A549 (cell line): ENCODE measurements around the gene DYRK4. TPM values are rescaled to one million over a fixed set of nuclear protein-coding genes. Genes with fewer than 3 reads are reported as not detected.

Source experiments
- ATAC-seq, 2 experiments: fragments of 200-7000 bp in 1 of 2; fragments of >200 bp in 1 of 2; cut with Nextera tagmentation in 1 of 2; cut with Tn5 transposase in 1 of 2; 3 replicates each; pipeline versions ENCODE4 v1.8.0 to v1.9.1; 2018 to 2020; ENCODE audit warnings: mild to moderate bottlenecking in 1 of 2, moderate library complexity in 1 of 2
- CTCF ChIA-PET: fragments of 300-600 bp; sonication (Branson Sonifier 250); formaldehyde crosslinking; extraction: SDS; loops from one replicate; lab custom pipeline; 2021; ENCODE audit warnings: antibody characterized with exemption, inconsistent platforms; lab: Yijun Ruan, JAX
- POLR2A ChIA-PET: fragments of 350-600 bp; formaldehyde crosslinking; extraction: SDS; loops from one replicate; lab custom pipeline; 2021; ENCODE audit warnings: antibody characterized with exemption, inconsistent platforms; lab: Yijun Ruan, JAX
- DNase-seq, 2 experiments: peaks; one replicate each; pipeline versions ENCODE4 v3.0.0 to v3.0.0-alpha.2; 2011 to 2016; ENCODE audit warnings: low read depth in 1 of 2, low spot score in 1 of 2
- FAIRE-seq: peaks from 2 replicates; lab custom pipeline; 2011; peaks lifted over from hg19 to GRCh38; lab: Jason Lieb, UNC
- H3K27ac ChIP-seq, 2 experiments: fragments of >200 bp; sonication (Bioruptor Twin); formaldehyde crosslinking; 3 replicates each; pipeline ENCODE4 v1.5.1; 2016 to 2017
- H3K4me1 ChIP-seq: fragments of >200 bp; sonication (Bioruptor Twin); formaldehyde crosslinking; 3 replicates; pipeline ENCODE4 v1.6.1; 2016
- H3K4me2 ChIP-seq: fragments of >200 bp; sonication (Bioruptor Twin); formaldehyde crosslinking; 3 replicates; pipeline ENCODE4 v1.6.1; 2016
- H3K4me3 ChIP-seq: fragments of >200 bp; sonication (Bioruptor Twin); formaldehyde crosslinking; 3 replicates; pipeline ENCODE4 v1.5.1; 2016
- H3K9me3 ChIP-seq: fragments of >200 bp; sonication (Bioruptor Twin); formaldehyde crosslinking; 3 replicates; pipeline ENCODE4 v1.6.1; 2016
- BHLHE40 ChIP-seq: IDR thresholded peaks from 2 replicates; pipeline ENCODE4 v1.6.1; 2012; ENCODE audit warnings: low read depth, low read length, inconsistent platforms
- CBX8 ChIP-seq: fragments of 200-600 bp; sonication (generic); IDR thresholded peaks from 2 replicates; pipeline ENCODE4 v1.6.1; 2016
- EHF ChIP-seq: fragments of 250-450 bp; sonication (Bioruptor Pico); IDR thresholded peaks from 2 replicates; pipeline ENCODE4 v1.5.0; 2020; ENCODE audit warnings: mild to moderate bottlenecking
- EP300 ChIP-seq, 2 experiments: fragments of >200 bp; sonication (Bioruptor Twin); formaldehyde crosslinking; IDR thresholded peaks; 2 replicates in 1 of 2; 3 replicates in 1 of 2; pipeline ENCODE4 v1.6.1; 2016 to 2017
- HDAC2 ChIP-seq: fragments of 200-600 bp; sonication (generic); IDR thresholded peaks from 2 replicates; pipeline ENCODE4 v1.6.1; 2016
- HEYL ChIP-seq: fragments of 250-450 bp; sonication (Bioruptor Pico); IDR thresholded peaks from 2 replicates; pipeline ENCODE4 v1.8.0; 2021; ENCODE audit warnings: mild to moderate bottlenecking, moderate library complexity
- HOXB13 ChIP-seq: fragments of 250-450 bp; sonication (Bioruptor Pico); IDR thresholded peaks from 2 replicates; pipeline ENCODE4 v1.5.0; 2020; ENCODE audit warnings: low read depth, mild to moderate bottlenecking, moderate library complexity
- HOXB5 ChIP-seq: fragments of 250-450 bp; sonication (Bioruptor Pico); IDR thresholded peaks from 2 replicates; pipeline ENCODE4 v1.5.0; 2020; ENCODE audit warnings: mild to moderate bottlenecking, moderate library complexity
- JUN ChIP-seq, 2 experiments: fragments of >200 bp; sonication (Bioruptor Twin); formaldehyde crosslinking; IDR thresholded peaks; 2 replicates in 1 of 2; 3 replicates in 1 of 2; pipeline ENCODE4 v1.6.1; 2016 to 2017
- JUNB ChIP-seq: fragments of >200 bp; sonication (Bioruptor Twin); formaldehyde crosslinking; IDR thresholded peaks from 2 replicates; pipeline ENCODE4 v1.6.1; 2016
- KDM5A ChIP-seq: fragments of 200-600 bp; sonication (generic); IDR thresholded peaks from 2 replicates; pipeline ENCODE4 v1.6.1; 2016; ENCODE audit warnings: antibody characterized with exemption, mild to moderate bottlenecking
- MAX ChIP-seq: IDR thresholded peaks from 2 replicates; pipeline ENCODE4 v1.6.1; 2012
- MAZ ChIP-seq: fragments of 150-350 bp; IDR thresholded peaks from 2 replicates; pipeline ENCODE4 v1.6.1; 2014; ENCODE audit warnings: antibody characterized with exemption, low read depth, low read length, borderline replicate concordance
- NFE2L2 ChIP-seq: fragments of 150-350 bp; conservative IDR thresholded peaks from 2 replicates; pipeline ENCODE4 v1.6.1; 2014; ENCODE audit warnings: low read length
- PHF8 ChIP-seq: fragments of 200-600 bp; sonication (generic); IDR thresholded peaks from 2 replicates; pipeline ENCODE4 v1.6.1; 2016; ENCODE audit warnings: low read depth, mild to moderate bottlenecking, antibody characterized with exemption, moderate library complexity, borderline replicate concordance
- POLR2A ChIP-seq: IDR thresholded peaks from 2 replicates; pipeline ENCODE4 v1.6.1; 2012; ENCODE audit warnings: mild to moderate bottlenecking, low read length
- RARB ChIP-seq: fragments of 250-450 bp; sonication (Bioruptor Pico); IDR thresholded peaks from 2 replicates; pipeline ENCODE4 v1.8.0; 2021; ENCODE audit warnings: mild to moderate bottlenecking, moderate library complexity
- TFCP2L1 ChIP-seq: fragments of 250-450 bp; sonication (Bioruptor Pico); IDR thresholded peaks from 2 replicates; pipeline ENCODE4 v1.5.0; 2021; ENCODE audit warnings: mild to moderate bottlenecking
- TP53 ChIP-seq: fragments of 250-450 bp; sonication (Bioruptor Pico); IDR thresholded peaks from 2 replicates; pipeline ENCODE4 v1.5.0; 2021; ENCODE audit warnings: mild to moderate bottlenecking, moderate library complexity
- ZFP36 ChIP-seq: fragments of 450-650 bp; IDR thresholded peaks from 2 replicates; pipeline ENCODE4 v1.6.1; 2014; ENCODE audit warnings: borderline replicate concordance; ENCODE audit not compliant: partially characterized antibody
- ZSCAN20 ChIP-seq: fragments of 250-450 bp; sonication (Bioruptor Pico); IDR thresholded peaks from 2 replicates; pipeline ENCODE4 v1.8.0; 2022; ENCODE audit warnings: mild to moderate bottlenecking, moderate library complexity
- WGBS: methylation state at CpG from one replicate; pipeline ENCODE4 v1.1.6; 2017; ENCODE audit errors: missing lambda C conversion rate; 5-methylcytosine and 5-hydroxymethylcytosine counted together
- polyA plus RNA-seq, 4 experiments: library from polyadenylated mRNA; depleted of rRNA in 3 of 4; stranded (reverse); fragments of >200 nt; fragmentation: RNase III in 1 of 4; extraction: RNeasy Plus Mini Kit Qiagen cat#74134 plus additional on column Dnase treatment in 1 of 4; gene quantifications; 2 replicates in 3 of 4; 3 replicates in 1 of 4; pipeline ENCODE4 v1.2.3, GENCODE V29; 2011 to 2017
- TF ChIP-seq, protein P1 (sequence below): IDR thresholded peaks from 2 replicates; pipeline ENCODE4 v1.6.1; 2012; ENCODE audit warnings: low read depth, borderline replicate concordance
- TF ChIP-seq, protein P2 (sequence below): IDR thresholded peaks from 2 replicates; pipeline ENCODE4 v1.6.1; 2012

The DYRK4 gene
- polyA plus RNA-seq, 2 of the 4 experiments (the other 2 are of a cell fraction) = 40.3 to 84.5 TPM

GRCh38 chr12:4540170-4540569, 21.8 kb upstream of the DYRK4 start:
- CTCF ChIA-PET = interaction anchor here (1.0 kb wide), 2 partner anchors 13 to 236 kb away, joined by 3 to 5 read pairs; no protein-coding TSS in a partner anchor
- POLR2A ChIA-PET = no interaction called here
- 86% methylated on average over 3 of the region's 3 CpGs for WGBS

DNA sequence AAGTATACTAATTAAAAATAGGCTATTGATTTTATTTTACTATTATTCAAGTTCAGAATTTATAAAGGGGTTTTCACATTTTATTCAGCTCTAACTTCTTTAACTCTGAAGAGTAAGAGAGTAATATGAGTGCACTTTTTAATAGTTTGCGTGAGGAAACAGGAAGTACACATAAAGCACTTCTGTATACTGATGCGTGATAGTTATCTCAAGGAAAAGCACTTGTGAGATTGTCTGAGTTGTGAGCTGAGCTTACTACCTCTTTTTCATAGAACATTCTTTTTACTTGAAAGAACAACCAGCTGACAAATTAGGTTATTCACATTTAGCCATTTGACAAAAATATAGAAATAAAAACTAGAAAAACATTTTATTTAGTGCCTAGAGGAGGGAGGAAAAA, 21.4 kb upstream of the DYRK4 start:
- peaks cover 16% of the 10 kb centered on the region for H3K4me1 ChIP-seq
- TF ChIP-seq NFE2L2 = no peak
- TF ChIP-seq JUNB = no peak
- TF ChIP-seq HOXB13 (CRISPR knock-in tag) = no peak
- no peak for TF ChIP-seq ZSCAN20
- TF ChIP-seq MAX = no peak
- TF ChIP-seq TP53 (CRISPR knock-in tag) = no peak
- no peak for TF ChIP-seq BHLHE40
- no peak for TF ChIP-seq ZFP36
- no peak for TF ChIP-seq HDAC2
- no peak for TF ChIP-seq POLR2A
- no peak for TF ChIP-seq HEYL
- no peak for TF ChIP-seq RARB (CRISPR knock-in tag)
- TF ChIP-seq, protein P1, sequence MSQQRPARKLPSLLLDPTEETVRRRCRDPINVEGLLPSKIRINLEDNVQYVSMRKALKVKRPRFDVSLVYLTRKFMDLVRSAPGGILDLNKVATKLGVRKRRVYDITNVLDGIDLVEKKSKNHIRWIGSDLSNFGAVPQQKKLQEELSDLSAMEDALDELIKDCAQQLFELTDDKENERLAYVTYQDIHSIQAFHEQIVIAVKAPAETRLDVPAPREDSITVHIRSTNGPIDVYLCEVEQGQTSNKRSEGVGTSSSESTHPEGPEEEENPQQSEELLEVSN = no peak
- TF ChIP-seq TFCP2L1 (CRISPR knock-in tag) = no peak
- TF ChIP-seq KDM5A = no peak
- TF ChIP-seq MAZ = no peak
- no peak for TF ChIP-seq EHF (CRISPR knock-in tag)
- DNase-seq (no peak), FAIRE-seq (no peak), ATAC-seq (no peak)
- ChIA-PET CTCF (interaction anchor here (1.0 to 1.5 kb wide), 3 partner anchors 14 to 236 kb away, joined by 3 to 5 read pairs (median 3); no protein-coding TSS in a partner anchor), POLR2A (no interaction called here)
- 93% methylated on average over 2 of the region's 2 CpGs for WGBS
- no peak overlapping the region for H3K27ac ChIP-seq
- no peak overlapping the region for H3K4me3 ChIP-seq
- H3K4me2 ChIP-seq = peak overlapping the region; percentile 88; the same call in 2 of the 3 replicates
- H3K9me3 ChIP-seq = no peaks in the 10 kb centered on the region

More at GRCh38 chr12:4540170-4540569, 21.8 kb upstream of the DYRK4 start:
- Histone ChIP-seq H3K27ac (no peak overlapping the region), H3K4me1 (peaks cover 16% of the 10 kb centered on the region), H3K4me2 (peak overlapping the region; percentile 88), H3K4me3 (peak overlapping the region; percentile 68; the same call in 1 of the 3 replicates), H3K9me3 (no peaks in the 10 kb centered on the region)
- ATAC-seq (no peak), FAIRE-seq (no peak), DNase-seq (no peak)
- TF ChIP-seq, protein P1 = no peak
- TF ChIP-seq, protein P2, sequence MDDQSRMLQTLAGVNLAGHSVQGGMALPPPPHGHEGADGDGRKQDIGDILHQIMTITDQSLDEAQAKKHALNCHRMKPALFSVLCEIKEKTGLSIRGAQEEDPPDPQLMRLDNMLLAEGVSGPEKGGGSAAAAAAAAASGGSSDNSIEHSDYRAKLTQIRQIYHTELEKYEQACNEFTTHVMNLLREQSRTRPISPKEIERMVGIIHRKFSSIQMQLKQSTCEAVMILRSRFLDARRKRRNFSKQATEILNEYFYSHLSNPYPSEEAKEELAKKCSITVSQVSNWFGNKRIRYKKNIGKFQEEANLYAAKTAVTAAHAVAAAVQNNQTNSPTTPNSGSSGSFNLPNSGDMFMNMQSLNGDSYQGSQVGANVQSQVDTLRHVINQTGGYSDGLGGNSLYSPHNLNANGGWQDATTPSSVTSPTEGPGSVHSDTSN = no peak
- TF ChIP-seq HOXB5 (CRISPR knock-in tag) (no peak), PHF8 (no peak)

DNA sequence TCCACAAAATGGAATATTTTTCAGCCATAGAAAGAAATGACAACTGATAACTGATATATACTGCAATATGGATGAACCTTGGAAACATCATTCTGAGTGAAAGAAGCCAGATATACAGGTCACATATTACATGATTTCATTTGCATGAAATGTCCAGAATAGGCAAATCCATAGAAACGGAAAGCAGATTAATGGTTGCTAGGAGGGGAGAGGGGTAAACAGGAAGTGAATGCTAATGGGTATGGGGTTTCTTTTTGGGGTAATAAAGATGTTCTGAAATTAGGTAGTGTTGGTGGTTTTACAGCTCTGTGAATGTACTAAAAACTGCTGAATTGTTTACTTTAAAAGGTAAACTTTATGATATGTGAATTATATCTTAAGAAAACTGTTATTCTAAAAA, 16.8 kb upstream of the DYRK4 start:
- POLR2A ChIA-PET = no interaction called here
- no peak overlapping the region for H3K4me3 ChIP-seq
- TF ChIP-seq CBX8 = no peak
- TF ChIP-seq, all 56 proteins: peak for 0
- no peak for FAIRE-seq
- no peak overlapping the region for H3K4me2 ChIP-seq
- peaks cover under 1% of the 10 kb centered on the region; the same call in 2 of the 3 replicates for H3K4me1 ChIP-seq
- 91% methylated on average over 1 of the region's 1 CpG for WGBS
- H3K27ac ChIP-seq = no peak overlapping the region
- no peak for ATAC-seq
- no peak for DNase-seq
- CTCF ChIA-PET = interaction anchor here (1.7 kb wide), 1 partner anchor 60 kb away, joined by 7 read pairs; no protein-coding TSS in a partner anchor
- no peaks in the 10 kb centered on the region for H3K9me3 ChIP-seq

DNA sequence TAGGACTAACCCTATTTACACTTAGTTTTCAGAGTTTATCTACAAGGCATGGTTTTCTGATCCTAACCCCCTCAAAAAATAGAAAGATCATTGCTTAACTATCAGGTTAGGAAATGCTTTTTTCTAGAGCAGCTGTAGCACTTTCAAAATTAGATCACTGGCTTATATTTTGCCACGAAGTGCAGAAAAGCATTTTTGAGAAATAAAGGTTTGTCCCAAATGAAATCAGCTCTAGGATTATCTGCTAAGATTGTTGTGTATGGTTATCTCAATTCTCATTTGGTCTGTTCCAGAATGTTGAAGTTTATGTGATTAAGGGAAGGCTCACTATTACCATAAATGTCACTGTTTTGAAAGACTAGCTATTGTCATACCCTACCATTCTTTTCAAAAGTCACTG, 9.8 kb upstream of the DYRK4 start:
- H3K9me3 ChIP-seq = no peaks in the 10 kb centered on the region
- WGBS = 94% methylated on average over 1 of the region's 1 CpG
- POLR2A ChIA-PET = no interaction called here
- no peaks in the 10 kb centered on the region for H3K4me1 ChIP-seq
- H3K27ac ChIP-seq = no peak overlapping the region
- CTCF ChIA-PET = no interaction called here
- H3K4me2 ChIP-seq = no peak overlapping the region
- DNase-seq = no peak
- H3K4me3 ChIP-seq = no peak overlapping the region
- no peak for ATAC-seq
- TF ChIP-seq POLR2A (no peak), EP300 (IDR thresholded peaks at IDR 0.05) (no peak), JUN (IDR thresholded peaks at IDR 0.05) (no peak)
- no peak for FAIRE-seq
